K562 (cell line): ENCODE measurements around the gene AKAP13. TPM values are rescaled to one million over a fixed set of nuclear protein-coding genes. Genes with fewer than 3 reads are reported as not detected.

Experiments used
- ATAC-seq: fragments of 200-7000 bp; cut with Tn5 transposase; 3 replicates; pipeline ENCODE4 v1.9.1; 2020; ENCODE audit warnings: moderate library complexity
- BruUV-seq: library from RNA; stranded (reverse); fragments of 400-500 nt; replicated peaks from 2 replicates; lab custom pipeline; 2021; lab: Mats Ljungman, UMichigan
- CTCF ChIA-PET: fragments of 300-600 bp; formaldehyde crosslinking; extraction: SDS; loops from one replicate; lab custom pipeline; 2021; ENCODE audit warnings: low intra/inter-chr PET ratio; lab: Yijun Ruan, JAX
- POLR2A ChIA-PET: fragments of 300-600, 350-650 bp; sonication (Branson Sonifier 250); formaldehyde crosslinking; extraction: SDS; loops from one replicate; lab custom pipeline; 2021; ENCODE audit warnings: antibody characterized with exemption, inconsistent platforms; lab: Yijun Ruan, JAX
- DNase-seq, 4 experiments: peaks; one replicate each; pipeline versions ENCODE4 v3.0.0 to v3.0.0-alpha.2; 2011 to 2018; ENCODE audit warnings: low spot score in 3 of 4, mixed read lengths in 3 of 4; ENCODE audit errors: extremely low read depth in 1 of 4
- FAIRE-seq: peaks from 2 replicates; lab custom pipeline; 2011; peaks lifted over from hg19 to GRCh38; lab: Jason Lieb, UNC
- H2AFZ ChIP-seq: 2 replicates; pipeline ENCODE4 v1.6.0; 2011; ENCODE audit warnings: low read depth, low read length, control low read depth, inconsistent platforms
- H3K27ac ChIP-seq: fragments of 200-600 bp; 3 replicates; pipeline ENCODE4 v1.8.0; 2011; ENCODE audit warnings: low read depth, mild to moderate bottlenecking, control low read depth, inconsistent platforms, low read length, moderate library complexity, mixed read lengths; ENCODE audit errors: extremely low read depth
- H3K27me3 ChIP-seq, 2 experiments: fragments of 300-600 bp in 1 of 2; 2 replicates in 1 of 2; 3 replicates in 1 of 2; pipeline versions ENCODE4 v1.6.0 to v1.8.0; 2011; ENCODE audit warnings: inconsistent platforms in 2 of 2, low read length in 2 of 2, mild to moderate bottlenecking in 1 of 2, mixed read lengths in 1 of 2, moderate library complexity in 1 of 2; ENCODE audit not compliant: control insufficient read depth in 2 of 2, insufficient read depth in 2 of 2
- H3K36me3 ChIP-seq: fragments of 300-600 bp; 3 replicates; pipeline ENCODE4 v1.8.0; 2011; ENCODE audit warnings: mild to moderate bottlenecking, low read length, inconsistent platforms; ENCODE audit not compliant: control insufficient read depth, insufficient read depth
- H3K4me1 ChIP-seq, 2 experiments: fragments of 200-600 bp in 1 of 2; replicated peaks in 1 of 2; 2 replicates in 1 of 2; 3 replicates in 1 of 2; pipeline versions ENCODE4 v1.5.1 to v1.8.0; 2011; ENCODE audit warnings: inconsistent platforms in 2 of 2, low read length in 2 of 2, mild to moderate bottlenecking in 1 of 2, mixed read lengths in 1 of 2, moderate library complexity in 1 of 2; ENCODE audit not compliant: control insufficient read depth in 2 of 2, insufficient read depth in 2 of 2
- H3K4me2 ChIP-seq: 2 replicates; pipeline ENCODE4 v1.6.1; 2011; ENCODE audit warnings: low read length, control low read depth, inconsistent platforms, mixed read lengths; ENCODE audit not compliant: insufficient read depth
- H3K4me3 ChIP-seq: fragments of 200-600 bp; sonication (generic), shearing (Covaris generic); 2 replicates; pipeline ENCODE4 v1.5.1; 2016; ENCODE audit warnings: control low read depth, inconsistent platforms
- H3K79me2 ChIP-seq: fragments of 200-600 bp; 3 replicates; pipeline ENCODE4 v1.8.0; 2011; ENCODE audit warnings: low read length, inconsistent platforms; ENCODE audit not compliant: control insufficient read depth, insufficient read depth
- H3K9ac ChIP-seq, 2 experiments: 2 replicates each; pipeline versions ENCODE4 v1.6.0 to v1.6.1; 2011; ENCODE audit warnings: low read depth in 2 of 2, low read length in 2 of 2, control low read depth in 1 of 2, inconsistent platforms in 1 of 2, mild to moderate bottlenecking in 1 of 2, mixed read lengths in 1 of 2; ENCODE audit not compliant: insufficient read depth in 1 of 2
- H3K9me1 ChIP-seq: one replicate; pipeline ENCODE4 v1.6.0; 2011; ENCODE audit warnings: inconsistent platforms, mild to moderate bottlenecking, low read length, moderate library complexity; ENCODE audit not compliant: control insufficient read depth, insufficient read depth
- H3K9me3 ChIP-seq: replicated peaks from 2 replicates; pipeline ENCODE4 v1.5.1; 2011; ENCODE audit warnings: low read depth, low read length, inconsistent platforms; ENCODE audit not compliant: control insufficient read depth, insufficient read depth
- H4K20me1 ChIP-seq: replicated peaks from 2 replicates; pipeline ENCODE4 v1.6.1; 2011; ENCODE audit warnings: low read length, inconsistent platforms, mixed read lengths; ENCODE audit not compliant: control insufficient read depth, insufficient read depth
- ARID4B ChIP-seq: sonication (generic); formaldehyde crosslinking; IDR thresholded peaks from 2 replicates; pipeline ENCODE4 v1.8.0; 2022; ENCODE audit warnings: mild to moderate bottlenecking, missing genetic modification reagents
- CTCFL ChIP-seq: IDR thresholded peaks from 2 replicates; pipeline ENCODE4 v1.6.1; 2011; ENCODE audit warnings: borderline replicate concordance, low read depth, mild to moderate bottlenecking, moderate library complexity, low read length; ENCODE audit not compliant: insufficient read depth, poor library complexity, severe bottlenecking
- KLF1 ChIP-seq: fragments of 450-650 bp; IDR thresholded peaks from 2 replicates; pipeline ENCODE4 v1.6.1; 2016; ENCODE audit warnings: missing genetic modification characterization, missing compliant biosample characterization
- MTA2 ChIP-seq: fragments of 450-650 bp; IDR thresholded peaks from 2 replicates; pipeline ENCODE4 v1.6.1; 2016; ENCODE audit warnings: low read depth
- NR0B1 ChIP-seq: fragments of 450-650 bp; IDR thresholded peaks from one replicate; pipeline ENCODE4 v1.6.1; 2018; ENCODE audit warnings: mild to moderate bottlenecking, moderate library complexity; ENCODE audit not compliant: partially characterized antibody
- NR2C2 ChIP-seq, 2 experiments: fragments of 200-800 bp in 1 of 2; sonication (Bioruptor generic) in 1 of 2; sonication (generic) in 1 of 2; formaldehyde crosslinking in 1 of 2; IDR thresholded peaks; 2 replicates each; pipeline versions ENCODE4 v1.6.1 to v1.8.0; 2016 to 2022; ENCODE audit warnings: mild to moderate bottlenecking in 1 of 2, missing compliant biosample characterization in 1 of 2, missing genetic modification characterization in 1 of 2, missing genetic modification reagents in 1 of 2
- PTTG1 ChIP-seq: fragments of 450-650 bp; IDR thresholded peaks from 2 replicates; pipeline ENCODE4 v1.6.1; 2016; ENCODE audit warnings: low read depth, mild to moderate bottlenecking, missing genetic modification characterization, missing compliant biosample characterization
- PYGO2 ChIP-seq: fragments of 450-650 bp; IDR thresholded peaks from 2 replicates; pipeline ENCODE4 v1.6.1; 2016; ENCODE audit warnings: mild to moderate bottlenecking, missing genetic modification characterization, moderate library complexity, missing compliant biosample characterization
- RBM25 ChIP-seq: fragments of 200-400 bp; formaldehyde crosslinking; IDR thresholded peaks from 2 replicates; pipeline ENCODE4 v1.6.1; 2018; ENCODE audit warnings: low read length, low read depth, moderate library complexity; ENCODE audit not compliant: severe bottlenecking
- SOX6 ChIP-seq: fragments of 450-650 bp; IDR thresholded peaks from 2 replicates; pipeline ENCODE4 v1.6.1; 2014; ENCODE audit warnings: mild to moderate bottlenecking
- SRSF3 ChIP-seq: fragments of 200-400 bp; formaldehyde crosslinking; IDR thresholded peaks from 2 replicates; pipeline ENCODE4 v1.6.1; 2016; ENCODE audit warnings: mild to moderate bottlenecking, low read length, moderate library complexity; ENCODE audit not compliant: insufficient read depth
- ZNF146 ChIP-seq: IDR thresholded peaks from one replicate; pipeline ENCODE4 v1.6.1; 2018; ENCODE audit warnings: missing compliant biosample characterization; ENCODE audit not compliant: unreplicated experiment
- ZNF445 ChIP-seq: fragments of 250-450 bp; sonication (Bioruptor Pico); IDR thresholded peaks from 2 replicates; pipeline ENCODE4 v1.4.0; 2020; ENCODE audit warnings: low read depth, mild to moderate bottlenecking, moderate library complexity
- ZZZ3 ChIP-seq: fragments of 450-650 bp; IDR thresholded peaks from 2 replicates; pipeline ENCODE4 v1.6.1; 2016; ENCODE audit warnings: antibody characterized with exemption, mild to moderate bottlenecking, moderate library complexity
- WGBS: fragments of 100-300 bp; shearing (Covaris generic); methylation state at CpG from one replicate; pipeline ENCODE4 v1.1.6; 2016; ENCODE audit warnings: low coverage, mixed read lengths; ENCODE audit not compliant: insufficient coverage; ENCODE audit errors: missing lambda C conversion rate; 5-methylcytosine and 5-hydroxymethylcytosine counted together
- in situ Hi-C: fragments of 300-500 bp; cut with MboI; formaldehyde crosslinking; loops from 4 replicates; pipeline ENCODE4 v1.15.0; 2018; ENCODE audit warnings: inconsistent platforms, mixed read lengths
- intact Hi-C: fragments of 100-400 bp; cut with micrococcal nuclease; formaldehyde crosslinking; loops from 2 replicates; pipeline ENCODE4 v1.14.2; 2022
- polyA plus RNA-seq, 8 experiments: library from polyadenylated mRNA; depleted of rRNA in 4 of 8; stranded (reverse) in 5 of 8; unstranded in 3 of 8; fragments of >200 nt; fragmentation: Nextera tagmentation in 2 of 8; fragmentation: Illumina TruSeq in 1 of 8; extraction: Ambion mirVana in 2 of 8; extraction: Trizol in 1 of 8; gene quantifications; 2 replicates each; pipeline versions ENCODE4 v1.2.1 to v1.2.3, GENCODE V29; 2011 to 2014; ENCODE audit warnings: inconsistent platforms in 1 of 8, missing spikeins in 1 of 8
- total RNA-seq, 7 experiments: library from RNA; depleted of rRNA in 6 of 7; stranded (reverse); fragments of >200 nt in 6 of 7; fragmentation: Illumina TruSeq in 2 of 7; extraction: Trizol in 2 of 7; gene quantifications; 2 replicates each; pipeline versions ENCODE4 v1.2.1 to v1.2.3, GENCODE V29; 2011 to 2021; ENCODE audit warnings: low replicate concordance in 1 of 7

Gene AKAP13
- total and polyA plus RNA-seq, 9 of the 15 experiments (the other 6 are each of a cell fraction or from before 2014, with no cell fraction given) = 0.03 to 1.7 (median 0.42) TPM

- no peaks in the 10 kb centered on the region for H3K9me1 ChIP-seq
- ChIA-PET CTCF (no interaction called here), POLR2A (interaction anchor here (0.6 kb wide), 1 partner anchor 195 kb away, joined by 3 read pairs; no protein-coding TSS in a partner anchor)
- H3K27ac ChIP-seq = no peak overlapping the region
- FAIRE-seq = no peak
- H3K36me3 ChIP-seq = no peaks in the 10 kb centered on the region
- intact Hi-C loops (no loop called here), in situ Hi-C loops (no loop called here)
- DNase-seq = no peak
- H3K4me3 ChIP-seq = no peak overlapping the region
- no peak for ATAC-seq
- H3K9ac ChIP-seq = no peak overlapping the region
- H3K27me3 ChIP-seq = no peaks in the 10 kb centered on the region
- no peak overlapping the region for H2AFZ ChIP-seq
- no peaks in the 10 kb centered on the region for H3K4me1 ChIP-seq
- H4K20me1 ChIP-seq = no peaks in the 10 kb centered on the region; the same call in 1 of the 2 replicates
- no TSS peak for BruUV-seq
- 2% methylated on average over 12 of the region's 12 CpGs for WGBS
- H3K9me3 ChIP-seq = no peaks in the 10 kb centered on the region
- no peak overlapping the region for H3K4me2 ChIP-seq
- H3K79me2 ChIP-seq = no peaks in the 10 kb centered on the region
- no peak for TF ChIP-seq ZNF146
- TF ChIP-seq PTTG1 (tag) = no peak
- TF ChIP-seq RBM25 = no peak
- TF ChIP-seq SOX6 = no peak
- no peak for TF ChIP-seq ARID4B (CRISPR knock-in tag)
- TF ChIP-seq MTA2 = no peak
- no peak for TF ChIP-seq NR0B1
- TF ChIP-seq SRSF3 = no peak
- TF ChIP-seq NR2C2 (CRISPR knock-in tag; IDR thresholded peaks at IDR 0.05) = no peak
- no peak for TF ChIP-seq NR2C2 (tag; IDR thresholded peaks at IDR 0.05)
- TF ChIP-seq PYGO2 (tag) = no peak
- TF ChIP-seq ZZZ3 = no peak
- TF ChIP-seq CTCFL = no peak
- no peak for TF ChIP-seq KLF1 (tag)
- no peak for TF ChIP-seq ZNF445
Observed at GRCh38 chr15:85718271-85718971, 338.0 kb downstream of the AKAP13 start.
